OCI-LY7 (cell line): Measurements from ENCODE around the gene BTBD9. TPM values are rescaled to one million over a fixed set of nuclear protein-coding genes. Genes with fewer than 3 reads are reported as not detected.

Experiments used
- BruUV-seq: library from RNA; stranded (reverse); fragments of 400-500 nt; replicated peaks from 2 replicates; lab custom pipeline; 2021; lab: Mats Ljungman, UMichigan
- CTCF ChIA-PET: fragments of 300-600 bp; sonication (Branson Sonifier 250); formaldehyde crosslinking; loops from one replicate; lab custom pipeline; 2022; ENCODE audit warnings: antibody characterized with exemption; ENCODE audit not compliant: unreplicated experiment; lab: Charles Lee
- POLR2A ChIA-PET: fragments of 300-600 bp; sonication (Branson Sonifier 250); formaldehyde crosslinking; loops from one replicate; lab custom pipeline; 2022; ENCODE audit warnings: antibody characterized with exemption; lab: Charles Lee
- DNase-seq: peaks from one replicate; pipeline ENCODE4 v3.0.0-alpha.2; 2015; ENCODE audit warnings: low spot score
- H2AFZ ChIP-seq: fragments of 200-600 bp; sonication (generic), shearing (Covaris generic); 2 replicates; pipeline ENCODE4 v1.6.1; 2014; ENCODE audit warnings: mild to moderate bottlenecking, antibody characterized with exemption, low read length, moderate library complexity
- H3K27ac ChIP-seq: fragments of 200-600 bp; sonication (generic); 2 replicates; pipeline ENCODE4 v1.5.1; 2014; ENCODE audit warnings: mixed run types, low read depth, mild to moderate bottlenecking, moderate library complexity, low read length, inconsistent platforms; ENCODE audit not compliant: poor library complexity, severe bottlenecking
- H3K36me3 ChIP-seq: fragments of 200-600 bp; sonication (generic); 2 replicates; pipeline ENCODE4 v1.6.1; 2014; ENCODE audit warnings: mild to moderate bottlenecking, antibody characterized with exemption, low read length, moderate library complexity, mixed read lengths; ENCODE audit not compliant: insufficient read depth
- H3K4me1 ChIP-seq: fragments of 200-600 bp; sonication (generic); 2 replicates; pipeline ENCODE4 v1.5.1; 2014; ENCODE audit warnings: mild to moderate bottlenecking, low read length; ENCODE audit not compliant: insufficient read depth, poor library complexity, severe bottlenecking
- H3K4me2 ChIP-seq: fragments of 200-600 bp; sonication (generic); 2 replicates; pipeline ENCODE4 v1.6.1; 2014; ENCODE audit warnings: mild to moderate bottlenecking, low read length
- H3K4me3 ChIP-seq: fragments of 200-600 bp; sonication (generic); 2 replicates; pipeline ENCODE4 v1.5.1; 2014; ENCODE audit warnings: mild to moderate bottlenecking, low read depth, low read length; ENCODE audit not compliant: poor library complexity, severe bottlenecking
- H3K79me2 ChIP-seq: fragments of 200-600 bp; sonication (generic); 2 replicates; pipeline ENCODE4 v1.6.1; 2016; ENCODE audit warnings: low read depth, mild to moderate bottlenecking, low read length, moderate library complexity, mixed read lengths; ENCODE audit not compliant: insufficient read depth
- H3K9me2 ChIP-seq: fragments of 200-600 bp; sonication (generic); 2 replicates; pipeline ENCODE4 v1.6.1; 2016; ENCODE audit warnings: mild to moderate bottlenecking, low read length, mixed read lengths; ENCODE audit not compliant: insufficient read depth
- H3K9me3 ChIP-seq: fragments of 200-600 bp; sonication (generic); 2 replicates; pipeline ENCODE4 v1.6.1; 2014; ENCODE audit warnings: mild to moderate bottlenecking, mixed run types, low read length, mixed read lengths
- H4K20me1 ChIP-seq: fragments of 200-600 bp; sonication (generic); 2 replicates; pipeline ENCODE4 v1.6.1; 2014; ENCODE audit warnings: mild to moderate bottlenecking, antibody characterized with exemption, low read length, moderate library complexity, mixed read lengths; ENCODE audit not compliant: insufficient read depth
- EZH2phosphoT487 ChIP-seq: fragments of 200-600 bp; sonication (generic); IDR thresholded peaks from 2 replicates; pipeline ENCODE4 v1.6.1; 2018; ENCODE audit warnings: low read depth, borderline replicate concordance, mild to moderate bottlenecking, mixed run types, antibody characterized with exemption, low read length, moderate library complexity, mixed read lengths
- intact Hi-C: fragments of 100-400 bp; cut with micrococcal nuclease; formaldehyde crosslinking; loops from one replicate; pipeline ENCODE4 v1.10.0; 2022; ENCODE audit not compliant: unreplicated experiment
- total RNA-seq, 2 experiments: library from RNA; depleted of rRNA in 1 of 2; stranded (reverse); fragments of >200 nt in 1 of 2; shearing (Covaris generic) in 1 of 2; gene quantifications; 2 replicates each; pipeline ENCODE4 v1.2.3, GENCODE V29; 2014 to 2022
- TF ChIP-seq, protein P1 (sequence below): fragments of 200-600 bp; sonication (generic); conservative IDR thresholded peaks from 2 replicates; pipeline ENCODE4 v1.5.1; 2014; ENCODE audit warnings: mild to moderate bottlenecking, antibody characterized with exemption, low read length, moderate library complexity, mixed read lengths

BTBD9 gene
- total RNA-seq, 2 experiments from 2014 or later, result 5.9 to 7.3 TPM

DNA sequence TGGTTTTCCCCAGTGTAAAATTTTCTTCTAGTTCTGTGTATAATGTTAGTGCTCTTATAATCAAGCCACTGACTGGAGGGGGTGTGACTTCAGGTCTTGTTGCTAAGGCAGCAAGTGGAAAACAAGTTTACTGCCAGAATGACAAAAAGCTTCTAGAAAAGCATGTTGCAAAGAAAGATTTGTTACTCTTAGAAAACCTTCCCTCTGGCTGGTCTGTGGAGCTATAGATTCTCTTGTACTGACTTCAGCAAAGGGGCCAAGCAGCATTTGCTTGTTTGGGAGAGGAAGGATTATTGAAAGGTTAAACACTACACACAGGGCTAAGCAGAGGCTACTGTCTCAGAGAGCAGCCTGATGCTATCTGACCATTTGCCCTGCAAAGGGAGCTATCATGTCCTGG, 288.8 kb downstream of the BTBD9 start:
- H3K79me2 ChIP-seq, result no peaks in the 10 kb centered on the region
- H3K36me3 ChIP-seq, result no peaks in the 10 kb centered on the region
- no peaks in the 10 kb centered on the region for H3K9me2 ChIP-seq
- CTCF ChIA-PET, result no interaction called here
- DNase-seq, result no peak
- H2AFZ ChIP-seq, result no peak overlapping the region
- no peaks in the 10 kb centered on the region for H3K9me3 ChIP-seq
- H3K4me3 ChIP-seq, result no peak overlapping the region
- no peak overlapping the region for H3K27ac ChIP-seq
- POLR2A ChIA-PET, result interaction anchor here (0.9 kb wide), 1 partner anchor 26 kb away, joined by 4 read pairs; no protein-coding TSS in a partner anchor
- H3K4me1 ChIP-seq, result no peaks in the 10 kb centered on the region
- no peak for TF ChIP-seq EZH2phosphoT487
- TF ChIP-seq, protein P1, sequence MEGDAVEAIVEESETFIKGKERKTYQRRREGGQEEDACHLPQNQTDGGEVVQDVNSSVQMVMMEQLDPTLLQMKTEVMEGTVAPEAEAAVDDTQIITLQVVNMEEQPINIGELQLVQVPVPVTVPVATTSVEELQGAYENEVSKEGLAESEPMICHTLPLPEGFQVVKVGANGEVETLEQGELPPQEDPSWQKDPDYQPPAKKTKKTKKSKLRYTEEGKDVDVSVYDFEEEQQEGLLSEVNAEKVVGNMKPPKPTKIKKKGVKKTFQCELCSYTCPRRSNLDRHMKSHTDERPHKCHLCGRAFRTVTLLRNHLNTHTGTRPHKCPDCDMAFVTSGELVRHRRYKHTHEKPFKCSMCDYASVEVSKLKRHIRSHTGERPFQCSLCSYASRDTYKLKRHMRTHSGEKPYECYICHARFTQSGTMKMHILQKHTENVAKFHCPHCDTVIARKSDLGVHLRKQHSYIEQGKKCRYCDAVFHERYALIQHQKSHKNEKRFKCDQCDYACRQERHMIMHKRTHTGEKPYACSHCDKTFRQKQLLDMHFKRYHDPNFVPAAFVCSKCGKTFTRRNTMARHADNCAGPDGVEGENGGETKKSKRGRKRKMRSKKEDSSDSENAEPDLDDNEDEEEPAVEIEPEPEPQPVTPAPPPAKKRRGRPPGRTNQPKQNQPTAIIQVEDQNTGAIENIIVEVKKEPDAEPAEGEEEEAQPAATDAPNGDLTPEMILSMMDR, result no peak
- intact Hi-C loops, result no loop called here
- no peak overlapping the region for H3K4me2 ChIP-seq
- no peaks in the 10 kb centered on the region for H4K20me1 ChIP-seq
- no TSS peak for BruUV-seq

DNA sequence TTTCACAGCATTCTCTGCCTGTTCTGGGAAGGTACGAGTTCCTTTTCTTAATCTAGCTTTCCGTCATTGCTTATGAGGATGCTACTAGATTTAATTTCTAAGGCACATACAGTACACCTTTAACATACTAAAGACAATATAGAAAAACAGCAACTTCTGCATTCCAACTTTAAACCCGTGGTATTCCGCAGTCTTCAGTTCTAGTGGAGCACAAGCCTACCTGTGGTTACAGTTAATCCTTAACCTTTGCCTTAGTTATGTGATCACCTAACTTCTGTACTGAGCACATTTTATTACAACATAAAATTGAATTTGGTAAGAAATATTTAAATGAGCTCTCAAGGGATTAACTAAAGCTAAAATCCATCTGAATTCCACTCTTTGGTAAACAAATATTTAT, 289.5 kb downstream of the BTBD9 start:
- POLR2A ChIA-PET, result no interaction called here
- Histone ChIP-seq H3K4me1 (no peaks in the 10 kb centered on the region), H3K27ac (no peak overlapping the region), H3K4me2 (no peak overlapping the region), H4K20me1 (no peaks in the 10 kb centered on the region), H2AFZ (no peak overlapping the region), H3K9me3 (no peaks in the 10 kb centered on the region), H3K79me2 (no peaks in the 10 kb centered on the region), H3K4me3 (no peak overlapping the region), H3K9me2 (no peaks in the 10 kb centered on the region), H3K36me3 (no peaks in the 10 kb centered on the region)
- intact Hi-C loops, result no loop called here
- TF ChIP-seq EZH2phosphoT487, result no peak
- TF ChIP-seq, protein P1, result no peak
- CTCF ChIA-PET, result no interaction called here
- no peak for DNase-seq
- BruUV-seq, result no TSS peak

DNA sequence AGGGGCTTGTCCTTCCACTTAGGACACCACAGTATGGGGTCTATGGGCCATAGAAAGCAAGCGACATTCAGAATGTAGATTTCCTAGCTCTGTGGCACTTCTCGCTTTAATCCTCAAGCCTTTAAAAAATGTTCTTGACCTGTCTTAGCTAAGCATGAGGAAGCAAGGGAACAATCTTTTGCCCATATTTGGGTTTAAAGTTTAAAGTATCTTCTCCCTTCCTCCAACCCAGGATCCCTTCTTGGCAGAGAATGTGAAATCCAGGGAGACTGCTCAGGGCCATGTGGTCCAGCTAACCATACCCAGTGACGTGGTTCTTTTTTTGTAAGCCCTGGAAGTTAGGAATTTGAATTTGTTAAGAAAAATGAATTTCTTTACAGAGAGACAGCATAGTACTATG, 289.9 kb downstream of the BTBD9 start:
- Histone ChIP-seq H4K20me1 (no peaks in the 10 kb centered on the region), H3K27ac (no peak overlapping the region), H2AFZ (no peak overlapping the region), H3K36me3 (no peaks in the 10 kb centered on the region), H3K4me2 (no peak overlapping the region), H3K79me2 (no peaks in the 10 kb centered on the region), H3K4me1 (no peaks in the 10 kb centered on the region), H3K9me2 (no peaks in the 10 kb centered on the region), H3K4me3 (no peak overlapping the region), H3K9me3 (no peaks in the 10 kb centered on the region)
- POLR2A ChIA-PET, result no interaction called here
- intact Hi-C loops, result no loop called here
- CTCF ChIA-PET, result no interaction called here
- BruUV-seq, result no TSS peak
- no peak for TF ChIP-seq EZH2phosphoT487
- TF ChIP-seq, protein P1, result no peak
- no peak for DNase-seq
